ENCODE results near the gene ALOX15B.

Gene ALOX15B

DNA sequence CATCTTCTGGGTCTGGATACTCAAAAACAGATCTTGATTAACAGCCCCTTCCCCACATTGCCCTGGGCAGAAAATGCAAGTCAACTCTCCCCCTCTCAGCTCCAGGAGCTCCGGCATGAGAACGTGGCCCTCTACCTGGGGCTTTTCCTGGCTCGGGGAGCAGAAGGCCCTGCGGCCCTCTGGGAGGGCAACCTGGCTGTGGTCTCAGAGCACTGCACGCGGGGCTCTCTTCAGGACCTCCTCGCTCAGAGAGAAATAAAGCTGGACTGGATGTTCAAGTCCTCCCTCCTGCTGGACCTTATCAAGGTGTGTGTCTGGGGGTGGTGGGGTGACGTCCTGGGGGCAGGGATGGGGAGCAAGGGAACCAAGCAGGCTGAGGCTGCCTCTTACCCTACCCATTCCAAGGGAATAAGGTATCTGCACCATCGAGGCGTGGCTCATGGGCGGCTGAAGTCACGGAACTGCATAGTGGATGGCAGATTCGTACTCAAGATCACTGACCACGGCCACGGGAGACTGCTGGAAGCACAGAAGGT, 26.7 kb upstream of the ALOX15B start:
- no peaks in the 10 kb centered on the region for H3F3A ChIP-seq (ENCODE audit: low read depth)
- no peaks in the 10 kb centered on the region for H3K27me3 ChIP-seq (ENCODE audit: insufficient read depth, low read length, poor library complexity, severe bottlenecking)
- H3K9ac ChIP-seq (ENCODE audit: low read depth, low read length, poor library complexity, severe bottlenecking) = no peak overlapping the region
- TF ChIP-seq, protein P1, sequence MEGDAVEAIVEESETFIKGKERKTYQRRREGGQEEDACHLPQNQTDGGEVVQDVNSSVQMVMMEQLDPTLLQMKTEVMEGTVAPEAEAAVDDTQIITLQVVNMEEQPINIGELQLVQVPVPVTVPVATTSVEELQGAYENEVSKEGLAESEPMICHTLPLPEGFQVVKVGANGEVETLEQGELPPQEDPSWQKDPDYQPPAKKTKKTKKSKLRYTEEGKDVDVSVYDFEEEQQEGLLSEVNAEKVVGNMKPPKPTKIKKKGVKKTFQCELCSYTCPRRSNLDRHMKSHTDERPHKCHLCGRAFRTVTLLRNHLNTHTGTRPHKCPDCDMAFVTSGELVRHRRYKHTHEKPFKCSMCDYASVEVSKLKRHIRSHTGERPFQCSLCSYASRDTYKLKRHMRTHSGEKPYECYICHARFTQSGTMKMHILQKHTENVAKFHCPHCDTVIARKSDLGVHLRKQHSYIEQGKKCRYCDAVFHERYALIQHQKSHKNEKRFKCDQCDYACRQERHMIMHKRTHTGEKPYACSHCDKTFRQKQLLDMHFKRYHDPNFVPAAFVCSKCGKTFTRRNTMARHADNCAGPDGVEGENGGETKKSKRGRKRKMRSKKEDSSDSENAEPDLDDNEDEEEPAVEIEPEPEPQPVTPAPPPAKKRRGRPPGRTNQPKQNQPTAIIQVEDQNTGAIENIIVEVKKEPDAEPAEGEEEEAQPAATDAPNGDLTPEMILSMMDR (conservative IDR thresholded peaks at IDR 0.05; ENCODE audit: low read length) = no peak
- TF ChIP-seq EZH2phosphoT487 (IDR thresholded peaks at IDR 0.05; ENCODE audit: borderline replicate concordance) = no peak
- no peak overlapping the region for H2AFZ ChIP-seq (ENCODE audit: low read length)
- no peak overlapping the region for H3K4me3 ChIP-seq (ENCODE audit: low read length, poor library complexity, severe bottlenecking)
- H4K20me1 ChIP-seq (ENCODE audit: insufficient read depth, low read length, poor library complexity, severe bottlenecking) = no peaks in the 10 kb centered on the region
- H3K4me1 ChIP-seq (ENCODE audit: insufficient read depth, low read length, poor library complexity, severe bottlenecking) = peaks cover 18% of the 10 kb centered on the region
- no peaks in the 10 kb centered on the region for H3K36me3 ChIP-seq (ENCODE audit: insufficient read depth, low read length)
- no peaks in the 10 kb centered on the region for H3K9me3 ChIP-seq (ENCODE audit: insufficient read depth, low read depth, low read length)
- H3K9me2 ChIP-seq (replicated peaks; ENCODE audit: low read depth, low read length) = no peaks in the 10 kb centered on the region
- H3K4me2 ChIP-seq (ENCODE audit: low read depth, low read length, poor library complexity, severe bottlenecking) = no peak overlapping the region
- H3K79me2 ChIP-seq (ENCODE audit: insufficient read depth, low read length) = no peaks in the 10 kb centered on the region

DNA sequence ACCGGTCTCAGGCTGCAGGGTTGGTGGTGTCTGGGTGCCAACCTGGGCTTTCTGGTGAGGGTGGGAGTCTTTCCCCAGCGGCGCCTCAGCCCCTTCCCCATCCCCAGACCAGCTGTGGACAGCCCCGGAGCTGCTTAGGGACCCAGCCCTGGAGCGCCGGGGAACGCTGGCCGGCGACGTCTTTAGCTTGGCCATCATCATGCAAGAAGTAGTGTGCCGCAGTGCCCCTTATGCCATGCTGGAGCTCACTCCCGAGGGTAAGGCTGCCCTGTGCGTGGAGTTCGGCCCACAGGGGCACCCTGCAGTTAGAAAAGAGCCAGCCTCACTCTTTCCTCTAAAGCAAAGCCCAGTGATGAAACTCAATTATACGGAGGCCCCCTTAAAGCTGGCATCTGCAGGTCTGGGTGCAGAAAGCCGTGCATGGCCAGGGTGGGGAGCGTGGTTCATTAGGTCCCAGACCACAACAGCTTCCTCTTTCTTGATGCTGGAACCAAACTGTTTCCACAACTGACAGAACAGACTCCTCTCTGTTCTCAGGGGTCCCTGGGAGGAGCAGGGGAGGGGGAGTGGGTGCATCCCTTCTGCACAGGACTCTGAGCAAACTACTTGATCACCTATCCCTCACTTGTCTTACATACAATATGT, 25.7 kb upstream of the ALOX15B start:
- Histone ChIP-seq H2AFZ (ENCODE audit: low read length) (no peak overlapping the region), H3K79me2 (ENCODE audit: insufficient read depth, low read length) (no peaks in the 10 kb centered on the region), H3K9me3 (ENCODE audit: insufficient read depth, low read depth, low read length) (no peaks in the 10 kb centered on the region), H3K27me3 (ENCODE audit: insufficient read depth, low read length, poor library complexity, severe bottlenecking) (no peaks in the 10 kb centered on the region), H3K4me3 (ENCODE audit: low read length, poor library complexity, severe bottlenecking) (peak overlapping the region; percentile 7), H3F3A (ENCODE audit: low read depth) (no peaks in the 10 kb centered on the region), H3K4me1 (ENCODE audit: insufficient read depth, low read length, poor library complexity, severe bottlenecking) (peaks cover 21% of the 10 kb centered on the region), H4K20me1 (ENCODE audit: insufficient read depth, low read length, poor library complexity, severe bottlenecking) (no peaks in the 10 kb centered on the region), H3K9ac (ENCODE audit: low read depth, low read length, poor library complexity, severe bottlenecking) (peak overlapping the region; percentile 35), H3K9me2 (replicated peaks; ENCODE audit: low read depth, low read length) (no peaks in the 10 kb centered on the region), H3K4me2 (ENCODE audit: low read depth, low read length, poor library complexity, severe bottlenecking) (peak overlapping the region; percentile 58), H3K36me3 (ENCODE audit: insufficient read depth, low read length) (no peaks in the 10 kb centered on the region)
- TF ChIP-seq, protein P1 (conservative IDR thresholded peaks at IDR 0.05; ENCODE audit: low read length) = no peak
- TF ChIP-seq EZH2phosphoT487 (IDR thresholded peaks at IDR 0.05; ENCODE audit: borderline replicate concordance) = no peak

DNA sequence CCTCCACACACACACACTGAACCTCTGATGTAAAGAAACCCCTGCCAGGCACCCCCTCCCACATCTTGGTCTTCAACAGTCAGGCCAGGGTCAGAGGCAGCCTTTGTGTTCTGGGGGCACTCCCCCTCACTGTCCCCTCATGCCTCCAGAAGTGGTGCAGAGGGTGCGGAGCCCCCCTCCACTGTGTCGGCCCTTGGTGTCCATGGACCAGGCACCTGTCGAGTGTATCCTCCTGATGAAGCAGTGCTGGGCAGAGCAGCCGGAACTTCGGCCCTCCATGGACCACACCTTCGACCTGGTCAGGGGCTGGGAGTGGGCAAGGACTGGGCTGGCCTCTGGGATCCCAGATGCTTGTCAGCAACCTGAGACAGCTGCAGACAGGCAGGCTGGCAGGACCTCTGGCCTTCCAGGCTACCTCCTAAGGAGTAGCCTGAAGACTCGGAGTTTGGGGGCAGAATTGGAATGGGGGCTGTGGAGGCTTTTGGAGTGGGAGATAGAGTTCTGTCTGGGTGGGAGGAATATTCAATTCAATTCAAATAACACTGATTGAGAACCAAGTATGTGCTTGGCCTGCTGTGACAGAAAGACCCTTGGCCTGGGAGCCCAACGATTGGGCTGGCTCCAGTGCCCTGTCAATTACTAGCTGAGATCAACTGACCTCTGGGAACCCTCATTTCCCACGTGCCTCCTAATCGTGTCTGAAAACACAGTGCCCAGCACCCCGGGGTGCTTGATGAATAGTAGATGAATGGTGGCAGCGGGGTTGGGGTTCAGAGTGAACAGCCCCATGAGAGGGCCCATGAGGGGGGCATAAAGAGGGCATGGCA, 24.9 kb upstream of the ALOX15B start:
- no peaks in the 10 kb centered on the region for H3K79me2 ChIP-seq (ENCODE audit: insufficient read depth, low read length)
- H3K9me2 ChIP-seq (replicated peaks; ENCODE audit: low read depth, low read length) = no peaks in the 10 kb centered on the region
- peaks cover 23% of the 10 kb centered on the region for H3K4me1 ChIP-seq (ENCODE audit: insufficient read depth, low read length, poor library complexity, severe bottlenecking)
- H3K4me2 ChIP-seq (ENCODE audit: low read depth, low read length, poor library complexity, severe bottlenecking) = peak overlapping the region; percentile 58
- H3K36me3 ChIP-seq (ENCODE audit: insufficient read depth, low read length) = no peaks in the 10 kb centered on the region
- no peaks in the 10 kb centered on the region for H3F3A ChIP-seq (ENCODE audit: low read depth)
- H3K27me3 ChIP-seq (ENCODE audit: insufficient read depth, low read length, poor library complexity, severe bottlenecking) = no peaks in the 10 kb centered on the region
- TF ChIP-seq EZH2phosphoT487 (IDR thresholded peaks at IDR 0.05; ENCODE audit: borderline replicate concordance) = no peak
- TF ChIP-seq, protein P1 (conservative IDR thresholded peaks at IDR 0.05; ENCODE audit: low read length) = no peak
- no peak overlapping the region for H2AFZ ChIP-seq (ENCODE audit: low read length)
- H4K20me1 ChIP-seq (ENCODE audit: insufficient read depth, low read length, poor library complexity, severe bottlenecking) = no peaks in the 10 kb centered on the region
- peak overlapping the region; percentile 7 for H3K4me3 ChIP-seq (ENCODE audit: low read length, poor library complexity, severe bottlenecking)
- no peaks in the 10 kb centered on the region for H3K9me3 ChIP-seq (ENCODE audit: insufficient read depth, low read depth, low read length)
- H3K9ac ChIP-seq (ENCODE audit: low read depth, low read length, poor library complexity, severe bottlenecking) = peak overlapping the region; percentile 35

Data from Loucy (cell line).